H9 (cell line): ENCODE measurements around the gene NUP58. TPM values are rescaled to one million over a fixed set of nuclear protein-coding genes. Genes with fewer than 3 reads are reported as not detected.

Experiments used
- DNase-seq: peaks from one replicate; pipeline ENCODE4 v3.0.0-alpha.2; 2017
- H2AFZ ChIP-seq: one replicate; pipeline ENCODE4 v1.6.1; 2013; ENCODE audit warnings: mild to moderate bottlenecking, low read length, control low read depth, moderate library complexity
- H2AK5ac ChIP-seq: 2 replicates; pipeline ENCODE4 v1.6.1; 2013; ENCODE audit warnings: low read length, control low read depth, mixed read lengths; ENCODE audit not compliant: insufficient read length
- H2BK120ac ChIP-seq: one replicate; pipeline ENCODE4 v1.6.1; 2013; ENCODE audit warnings: low read depth, mild to moderate bottlenecking, low read length, control low read depth, inconsistent platforms; ENCODE audit not compliant: poor library complexity, severe bottlenecking
- H2BK12ac ChIP-seq: 2 replicates; pipeline ENCODE4 v1.6.1; 2013; ENCODE audit warnings: low read length, control low read depth, mixed read lengths, low read depth; ENCODE audit not compliant: insufficient read length
- H2BK15ac ChIP-seq: 2 replicates; pipeline ENCODE4 v1.6.1; 2013; ENCODE audit warnings: low read depth, low read length, control low read depth
- H2BK20ac ChIP-seq: one replicate; pipeline ENCODE4 v1.6.1; 2013; ENCODE audit warnings: low read depth, mild to moderate bottlenecking, low read length, control low read depth, inconsistent platforms; ENCODE audit not compliant: poor library complexity, severe bottlenecking
- H2BK5ac ChIP-seq: 2 replicates; pipeline ENCODE4 v1.6.1; 2013; ENCODE audit warnings: low read length, control low read depth, mixed read lengths; ENCODE audit not compliant: insufficient read length
- H3K14ac ChIP-seq: 2 replicates; pipeline ENCODE4 v1.6.1; 2013; ENCODE audit warnings: low read length, control low read depth; ENCODE audit not compliant: insufficient read depth
- H3K18ac ChIP-seq: 2 replicates; pipeline ENCODE4 v1.6.1; 2013; ENCODE audit warnings: low read depth, mild to moderate bottlenecking, mixed read lengths, low read length, control low read depth; ENCODE audit not compliant: insufficient read length
- H3K23ac ChIP-seq: 2 replicates; pipeline ENCODE4 v1.6.1; 2013; ENCODE audit warnings: low read length, control low read depth, mixed read lengths, low read depth; ENCODE audit not compliant: insufficient read length
- H3K23me2 ChIP-seq: 2 replicates; pipeline ENCODE4 v1.6.1; 2013; ENCODE audit warnings: low read depth, mild to moderate bottlenecking, mixed read lengths, low read length, control low read depth; ENCODE audit not compliant: insufficient read length, poor library complexity, severe bottlenecking
- H3K27ac ChIP-seq: 2 replicates; pipeline ENCODE4 v1.5.1; 2013; ENCODE audit warnings: low read length, control low read depth, mixed read lengths, low read depth; ENCODE audit not compliant: insufficient read length
- H3K27me3 ChIP-seq: 2 replicates; pipeline ENCODE4 v1.6.1; 2013; ENCODE audit warnings: low read length, control low read depth, inconsistent platforms; ENCODE audit not compliant: insufficient read depth
- H3K4ac ChIP-seq: 2 replicates; pipeline ENCODE4 v1.6.1; 2013; ENCODE audit warnings: low read depth, mild to moderate bottlenecking, control low read depth, inconsistent platforms, low read length, moderate library complexity
- H3K4me1 ChIP-seq: 2 replicates; pipeline ENCODE4 v1.6.1; 2013; ENCODE audit warnings: low read length, control low read depth, inconsistent platforms; ENCODE audit not compliant: insufficient read depth
- H3K4me2 ChIP-seq: 2 replicates; pipeline ENCODE4 v1.6.1; 2013; ENCODE audit warnings: low read length, control low read depth, mixed read lengths; ENCODE audit not compliant: insufficient read length, insufficient read depth
- H3K56ac ChIP-seq: 2 replicates; pipeline ENCODE4 v1.6.1; 2013; ENCODE audit warnings: low read depth, mild to moderate bottlenecking, mixed read lengths, low read length, control low read depth; ENCODE audit not compliant: insufficient read length
- H3K79me1 ChIP-seq: 2 replicates; pipeline ENCODE4 v1.6.1; 2013; ENCODE audit warnings: low read depth, mild to moderate bottlenecking, moderate library complexity, low read length, control low read depth, inconsistent platforms; ENCODE audit not compliant: insufficient read depth, poor library complexity, severe bottlenecking
- H3K79me2 ChIP-seq: 2 replicates; pipeline ENCODE4 v1.6.1; 2013; ENCODE audit warnings: low read length, control low read depth, inconsistent platforms; ENCODE audit not compliant: insufficient read depth
- H3K9ac ChIP-seq: 2 replicates; pipeline ENCODE4 v1.6.1; 2013; ENCODE audit warnings: low read length, control low read depth, mixed read lengths; ENCODE audit not compliant: insufficient read length; ENCODE audit errors: extremely low read depth
- H3K9me3 ChIP-seq: one replicate; pipeline ENCODE4 v1.6.1; 2013; ENCODE audit warnings: low read depth, low read length, inconsistent platforms; ENCODE audit not compliant: control insufficient read depth
- H3T11ph ChIP-seq: one replicate; pipeline ENCODE4 v1.6.1; 2013; ENCODE audit warnings: mild to moderate bottlenecking, low read length, control low read depth, inconsistent platforms
- H4K20me1 ChIP-seq: one replicate; pipeline ENCODE4 v1.6.1; 2013; ENCODE audit not compliant: control insufficient read depth, insufficient read length, insufficient read depth
- H4K5ac ChIP-seq: 2 replicates; pipeline ENCODE4 v1.6.1; 2013; ENCODE audit warnings: low read depth, mild to moderate bottlenecking, mixed read lengths, low read length, control low read depth; ENCODE audit not compliant: insufficient read length
- H4K8ac ChIP-seq: replicated peaks from 2 replicates; pipeline ENCODE4 v1.6.1; 2013; ENCODE audit warnings: low read length, control low read depth, mixed read lengths, low read depth; ENCODE audit not compliant: insufficient read length
- H4K91ac ChIP-seq: 2 replicates; pipeline ENCODE4 v1.6.1; 2013; ENCODE audit warnings: low read depth, mild to moderate bottlenecking, moderate library complexity, mixed read lengths, low read length, control low read depth; ENCODE audit not compliant: insufficient read length
- H3K27ac Mint-ChIP-seq, 3 experiments: 2 replicates in 2 of 3; 3 replicates in 1 of 3; pipeline ENCODE4 v1.8.0; 2020 to 2021; ENCODE audit warnings: mixed read lengths in 3 of 3, mild to moderate bottlenecking in 1 of 3, moderate library complexity in 1 of 3
- H3K27me3 Mint-ChIP-seq: 2 replicates; pipeline ENCODE4 v1.8.0; 2021; ENCODE audit warnings: low read depth, mild to moderate bottlenecking, moderate library complexity, mixed read lengths
- H3K36me3 Mint-ChIP-seq, 3 experiments: 2 replicates in 2 of 3; 3 replicates in 1 of 3; pipeline ENCODE4 v1.8.0; 2020 to 2021; ENCODE audit warnings: low read depth in 3 of 3, mixed read lengths in 3 of 3; ENCODE audit not compliant: insufficient read depth in 1 of 3
- H3K4me1 Mint-ChIP-seq, 2 experiments: 2 replicates each; pipeline ENCODE4 v1.8.0; 2020; ENCODE audit warnings: mixed read lengths in 2 of 2
- H3K4me3 Mint-ChIP-seq, 2 experiments: 2 replicates in 1 of 2; 3 replicates in 1 of 2; pipeline ENCODE4 v1.8.0; 2020 to 2021; ENCODE audit warnings: mild to moderate bottlenecking in 2 of 2, mixed read lengths in 2 of 2, moderate library complexity in 1 of 2
- H3K9me3 Mint-ChIP-seq, 2 experiments: 2 replicates in 1 of 2; 3 replicates in 1 of 2; pipeline ENCODE4 v1.8.0; 2020; ENCODE audit warnings: mild to moderate bottlenecking in 2 of 2, mixed read lengths in 2 of 2, moderate library complexity in 1 of 2
- whole genome bisulfite sequencing: extraction: QIAGEN DNeasy Blood & Tissue Kit; methylation state at CpG from one replicate; pipeline ENCODE4 v1.1.7; 2013; ENCODE audit warnings: missing lambda C conversion rate, low lambda C conversion rate, mixed read lengths; ENCODE audit not compliant: insufficient read length; ENCODE audit errors: extremely low coverage; 5-methylcytosine and 5-hydroxymethylcytosine counted together
- total RNA-seq: library from RNA; stranded (reverse); gene quantifications from 2 replicates; pipeline ENCODE4 v1.2.1, GENCODE V29; 2021
- TF ChIP-seq, protein P1 (sequence below): fragments of 200-600 bp; sonication (generic); conservative IDR thresholded peaks from 3 replicates; pipeline ENCODE4 v1.8.0; 2021; ENCODE audit warnings: antibody characterized with exemption, mild to moderate bottlenecking

The NUP58 gene
- total RNA-seq, 1 experiment from 2014 or later, result 77.6 TPM

- Histone ChIP-seq H2BK20ac (no peak overlapping the region), H2BK15ac (no peak overlapping the region), H3K9ac (no peak overlapping the region), H3K79me2 (no peaks in the 10 kb centered on the region), H3K79me1 (no peaks in the 10 kb centered on the region), H3K27ac (no peak overlapping the region), H3K4me2 (no peak overlapping the region), H2BK120ac (no peak overlapping the region), H4K20me1 (no peaks in the 10 kb centered on the region), H4K8ac (no peak overlapping the region), H3K27me3 (no peaks in the 10 kb centered on the region), H3K9me3 (no peaks in the 10 kb centered on the region), H2AFZ (no peak overlapping the region), H3K4me1 (no peaks in the 10 kb centered on the region), H4K91ac (no peak overlapping the region), H2AK5ac (no peak overlapping the region), H3K14ac (no peak overlapping the region), H3T11ph (no peak overlapping the region), H3K18ac (no peak overlapping the region), H2BK12ac (no peak overlapping the region), H3K23me2 (peaks cover 2% of the 10 kb centered on the region), H3K56ac (no peak overlapping the region), H4K5ac (no peak overlapping the region), H3K4ac (no peak overlapping the region), H3K23ac (no peak overlapping the region), H2BK5ac (no peak overlapping the region)
- H3K36me3 Mint-ChIP-seq, result no peaks in the 10 kb centered on the region
- H3K4me3 Mint-ChIP-seq, result no peak overlapping the region
- H3K4me1 Mint-ChIP-seq, result peaks cover 4 to 7% of the 10 kb centered on the region in 2 experiments
- no peak for DNase-seq
- H3K27me3 Mint-ChIP-seq, result peaks cover 25% of the 10 kb centered on the region
- H3K27ac Mint-ChIP-seq, result no peak overlapping the region
- 0 out of 5 replicates have a peak, but pooled peaks cover 0 to 1% of the 10 kb centered on the region in 2 experiments for H3K9me3 Mint-ChIP-seq
- no CpG with 5 or more reads among the region's 1 CpG for WGBS
- TF ChIP-seq, protein P1, sequence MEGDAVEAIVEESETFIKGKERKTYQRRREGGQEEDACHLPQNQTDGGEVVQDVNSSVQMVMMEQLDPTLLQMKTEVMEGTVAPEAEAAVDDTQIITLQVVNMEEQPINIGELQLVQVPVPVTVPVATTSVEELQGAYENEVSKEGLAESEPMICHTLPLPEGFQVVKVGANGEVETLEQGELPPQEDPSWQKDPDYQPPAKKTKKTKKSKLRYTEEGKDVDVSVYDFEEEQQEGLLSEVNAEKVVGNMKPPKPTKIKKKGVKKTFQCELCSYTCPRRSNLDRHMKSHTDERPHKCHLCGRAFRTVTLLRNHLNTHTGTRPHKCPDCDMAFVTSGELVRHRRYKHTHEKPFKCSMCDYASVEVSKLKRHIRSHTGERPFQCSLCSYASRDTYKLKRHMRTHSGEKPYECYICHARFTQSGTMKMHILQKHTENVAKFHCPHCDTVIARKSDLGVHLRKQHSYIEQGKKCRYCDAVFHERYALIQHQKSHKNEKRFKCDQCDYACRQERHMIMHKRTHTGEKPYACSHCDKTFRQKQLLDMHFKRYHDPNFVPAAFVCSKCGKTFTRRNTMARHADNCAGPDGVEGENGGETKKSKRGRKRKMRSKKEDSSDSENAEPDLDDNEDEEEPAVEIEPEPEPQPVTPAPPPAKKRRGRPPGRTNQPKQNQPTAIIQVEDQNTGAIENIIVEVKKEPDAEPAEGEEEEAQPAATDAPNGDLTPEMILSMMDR, result no peak
Measured at GRCh38 chr13:25291691-25292090, 9.7 kb upstream of the NUP58 start.
